Measurements from ENCODE around the gene GNB1. TPM values are rescaled to one million over a fixed set of nuclear protein-coding genes. Genes with fewer than 3 reads are reported as not detected.

Gene GNB1
- total RNA-seq, 1 experiment from 2014 or later: 400 TPM

DNA sequence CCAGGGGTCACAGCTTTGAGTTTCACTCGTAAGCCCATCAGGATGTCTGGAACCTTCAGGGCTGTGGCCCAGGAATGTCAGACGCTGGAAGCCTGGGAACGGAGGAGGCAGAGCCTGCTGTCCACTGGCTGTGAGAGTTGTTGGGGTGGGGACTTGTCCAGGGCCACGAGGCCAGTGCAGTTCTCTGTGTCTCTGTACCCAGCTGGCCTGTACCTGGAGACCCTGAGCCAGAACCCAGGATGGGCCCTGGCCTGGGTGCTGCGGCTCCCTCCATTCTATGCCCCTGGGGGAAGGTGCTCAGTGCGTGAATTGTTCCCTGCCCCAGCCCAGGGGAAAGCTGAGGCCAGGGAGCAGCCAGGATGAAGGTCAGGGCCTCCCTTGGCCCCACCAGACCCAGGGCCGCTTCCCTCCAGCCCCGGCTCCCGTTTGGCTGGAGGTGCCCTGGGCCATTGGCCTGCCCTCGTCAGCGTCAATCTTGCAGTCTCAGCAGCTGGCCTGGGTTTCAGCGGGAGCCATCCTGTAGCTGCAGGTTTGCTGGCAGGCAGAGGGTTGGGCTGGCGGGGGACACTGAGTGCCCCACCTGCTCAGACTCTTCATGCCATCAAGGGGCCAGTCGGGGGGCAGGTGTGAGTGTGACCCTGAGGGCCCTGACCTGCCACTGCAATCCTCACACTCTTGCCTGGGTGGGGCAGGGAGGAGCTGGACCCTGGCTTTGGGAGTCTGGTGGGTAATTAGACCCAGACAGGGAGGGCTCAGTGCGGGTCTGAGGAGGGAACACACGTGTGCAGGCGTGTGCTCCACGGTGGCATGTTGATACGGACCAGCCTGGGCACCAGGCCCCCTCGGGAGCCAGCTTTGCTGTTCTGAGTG lies 23.4 kb upstream of the GNB1 start:
- TF ChIP-seq, protein P1, sequence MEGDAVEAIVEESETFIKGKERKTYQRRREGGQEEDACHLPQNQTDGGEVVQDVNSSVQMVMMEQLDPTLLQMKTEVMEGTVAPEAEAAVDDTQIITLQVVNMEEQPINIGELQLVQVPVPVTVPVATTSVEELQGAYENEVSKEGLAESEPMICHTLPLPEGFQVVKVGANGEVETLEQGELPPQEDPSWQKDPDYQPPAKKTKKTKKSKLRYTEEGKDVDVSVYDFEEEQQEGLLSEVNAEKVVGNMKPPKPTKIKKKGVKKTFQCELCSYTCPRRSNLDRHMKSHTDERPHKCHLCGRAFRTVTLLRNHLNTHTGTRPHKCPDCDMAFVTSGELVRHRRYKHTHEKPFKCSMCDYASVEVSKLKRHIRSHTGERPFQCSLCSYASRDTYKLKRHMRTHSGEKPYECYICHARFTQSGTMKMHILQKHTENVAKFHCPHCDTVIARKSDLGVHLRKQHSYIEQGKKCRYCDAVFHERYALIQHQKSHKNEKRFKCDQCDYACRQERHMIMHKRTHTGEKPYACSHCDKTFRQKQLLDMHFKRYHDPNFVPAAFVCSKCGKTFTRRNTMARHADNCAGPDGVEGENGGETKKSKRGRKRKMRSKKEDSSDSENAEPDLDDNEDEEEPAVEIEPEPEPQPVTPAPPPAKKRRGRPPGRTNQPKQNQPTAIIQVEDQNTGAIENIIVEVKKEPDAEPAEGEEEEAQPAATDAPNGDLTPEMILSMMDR (conservative IDR thresholded peaks at IDR 0.05): no peak
- H3K27me3 ChIP-seq (ENCODE audit: insufficient read depth, low read length): no peaks in the 10 kb centered on the region
- DNase-seq: peak; percentile 30
- no peak overlapping the region for H2AFZ ChIP-seq (ENCODE audit: low read length)
- no peak overlapping the region for H3K23ac ChIP-seq (ENCODE audit: insufficient read length, low read depth, low read length)
- Mint-ChIP-seq H3K9me3 (no peaks in the 10 kb centered on the region), H3K27me3 (ENCODE audit: low read depth) (peaks cover 2% of the 10 kb centered on the region), H3K27ac (peak overlapping the region in 2 of 3 experiments; percentile 13 to 46; a peak in 2 of 7 replicates), H3K4me1 (peaks cover 13 to 36% of the 10 kb centered on the region in 2 experiments), H3K36me3 (ENCODE audit: insufficient read depth in 1 of 3, low read depth in 3 of 3) (no peaks in the 10 kb centered on the region; a peak in 1 of 7 replicates), H3K4me3 (peak overlapping the region in 1 of 2 experiments; percentile 7; a peak in 1 of 5 replicates)
- H3K23me2 ChIP-seq (ENCODE audit: insufficient read length, low read depth, low read length, poor library complexity, severe bottlenecking): peaks cover 3% of the 10 kb centered on the region
- H4K8ac ChIP-seq (replicated peaks; ENCODE audit: insufficient read length, low read depth, low read length): no peak overlapping the region
- peak overlapping the region; percentile 23; the same call in 1 of the 2 replicates for H3K14ac ChIP-seq (ENCODE audit: insufficient read depth, low read length)
- no peak overlapping the region for H3K9ac ChIP-seq (ENCODE audit: extremely low read depth, insufficient read length, low read length)
- no peak overlapping the region for H4K5ac ChIP-seq (ENCODE audit: insufficient read length, low read depth, low read length)
- no peak overlapping the region for H3K4me2 ChIP-seq (ENCODE audit: insufficient read depth, insufficient read length, low read length)
- no peak overlapping the region for H2BK20ac ChIP-seq (ENCODE audit: low read depth, low read length, poor library complexity, severe bottlenecking)
- H2BK5ac ChIP-seq (ENCODE audit: insufficient read length, low read length): no peak overlapping the region
- H3T11ph ChIP-seq (ENCODE audit: low read length): no peak overlapping the region
- H3K18ac ChIP-seq (ENCODE audit: insufficient read length, low read depth, low read length): no peak overlapping the region
- no peak overlapping the region for H3K4ac ChIP-seq (ENCODE audit: low read depth, low read length)
- H4K91ac ChIP-seq (ENCODE audit: insufficient read length, low read depth, low read length): no peak overlapping the region
- H3K27ac ChIP-seq (ENCODE audit: insufficient read length, low read depth, low read length): no peak overlapping the region
- H3K56ac ChIP-seq (ENCODE audit: insufficient read length, low read depth, low read length): no peak overlapping the region
- no CpG with 5 or more reads among the region's 20 CpGs for WGBS (ENCODE audit: extremely low coverage, insufficient read length, low lambda C conversion rate)
- no peaks in the 10 kb centered on the region for H3K9me3 ChIP-seq (ENCODE audit: control insufficient read depth, low read depth, low read length)
- no peaks in the 10 kb centered on the region for H3K79me1 ChIP-seq (ENCODE audit: insufficient read depth, low read depth, low read length, poor library complexity, severe bottlenecking)
- no peak overlapping the region for H2BK120ac ChIP-seq (ENCODE audit: low read depth, low read length, poor library complexity, severe bottlenecking)
- H3K79me2 ChIP-seq (ENCODE audit: insufficient read depth, low read length): no peaks in the 10 kb centered on the region
- no peak overlapping the region for H2AK5ac ChIP-seq (ENCODE audit: insufficient read length, low read length)
- no peaks in the 10 kb centered on the region for H4K20me1 ChIP-seq (ENCODE audit: control insufficient read depth, insufficient read depth, insufficient read length)
- no peak overlapping the region for H2BK12ac ChIP-seq (ENCODE audit: insufficient read length, low read depth, low read length)
- H3K4me1 ChIP-seq (ENCODE audit: insufficient read depth, low read length): no peaks in the 10 kb centered on the region
- H2BK15ac ChIP-seq (ENCODE audit: low read depth, low read length): no peak overlapping the region

Measured in H9 (cell line).